Testis (tissue), 3 donors: ENCODE data around the gene LENG8. TPM values are rescaled to one million over a fixed set of nuclear protein-coding genes. Genes with fewer than 3 reads are reported as not detected.

ENCODE experiments used
- DNase-seq: peaks from one replicate; pipeline ENCODE4 v3.0.0-alpha.2; 2019
- H3K27ac ChIP-seq, 2 donors: fragments of 200-600 bp; sonication (generic); one replicate each; pipeline ENCODE4 v1.5.1; 2019
- H3K27me3 ChIP-seq: fragments of 200-600 bp; sonication (generic); one replicate; pipeline ENCODE4 v1.5.1; 2019
- H3K36me3 ChIP-seq: fragments of 200-600 bp; sonication (generic); one replicate; pipeline ENCODE4 v1.5.1; 2017; ENCODE audit warnings: low read depth; ENCODE audit errors: missing control alignments
- H3K4me1 ChIP-seq: fragments of 200-600 bp; sonication (generic); one replicate; pipeline ENCODE4 v1.5.1; 2019
- H3K4me3 ChIP-seq, 2 donors: fragments of 200-600 bp; sonication (generic); one replicate each; pipeline ENCODE4 v1.5.1; 2017 to 2019
- H3K9me3 ChIP-seq: fragments of 200-600 bp; sonication (generic); one replicate; pipeline ENCODE4 v1.5.1; 2017
- POLR2A ChIP-seq: fragments of 450-650 bp; IDR thresholded peaks from one replicate; pipeline ENCODE4 v1.6.1; 2017; ENCODE audit warnings: antibody characterized with exemption, mild to moderate bottlenecking, moderate library complexity
- WGBS, 2 donors: methylation state at CpG; one replicate each; pipeline ENCODE4 v1.1.5; 2018; 5-methylcytosine and 5-hydroxymethylcytosine counted together
- intact Hi-C: fragments of 100-400 bp; cut with DNase I; formaldehyde crosslinking; loops from one replicate; pipeline ENCODE4 v1.15.1; 2023; ENCODE audit warnings: low total_unique reads
- polyA plus RNA-seq: library from polyadenylated mRNA; stranded (reverse); fragments of 350-450 nt; fragmentation: Illumina TruSeq; extraction: RNeasy Lipid Tissue Mini Kit (QIAGEN cat#74804); gene quantifications from one replicate; pipeline ENCODE4 v1.2.3, GENCODE V29; 2014; ENCODE audit warnings: low read depth, low replicate concordance; ENCODE audit not compliant: insufficient read depth
- total RNA-seq, 2 donors: library from RNA; depleted of rRNA; stranded (reverse); fragments of >200 nt; gene quantifications; one replicate each; pipeline ENCODE4 v1.2.3, GENCODE V29; 2016
- TF ChIP-seq, protein P1 (sequence below), 3 experiments: fragments of 450-650 bp in 2 of 3; fragments of 200-600 bp in 1 of 3; sonication (generic) in 1 of 3; IDR thresholded peaks; one replicate each; pipeline ENCODE4 v1.5.1; 2016 to 2019; ENCODE audit warnings: antibody characterized with exemption in 3 of 3, mild to moderate bottlenecking in 2 of 3, moderate library complexity in 1 of 3

LENG8 gene
- total and polyA plus RNA-seq, 3 donors from 2014 or later = 167 to 507 (median 313) TPM

DNA sequence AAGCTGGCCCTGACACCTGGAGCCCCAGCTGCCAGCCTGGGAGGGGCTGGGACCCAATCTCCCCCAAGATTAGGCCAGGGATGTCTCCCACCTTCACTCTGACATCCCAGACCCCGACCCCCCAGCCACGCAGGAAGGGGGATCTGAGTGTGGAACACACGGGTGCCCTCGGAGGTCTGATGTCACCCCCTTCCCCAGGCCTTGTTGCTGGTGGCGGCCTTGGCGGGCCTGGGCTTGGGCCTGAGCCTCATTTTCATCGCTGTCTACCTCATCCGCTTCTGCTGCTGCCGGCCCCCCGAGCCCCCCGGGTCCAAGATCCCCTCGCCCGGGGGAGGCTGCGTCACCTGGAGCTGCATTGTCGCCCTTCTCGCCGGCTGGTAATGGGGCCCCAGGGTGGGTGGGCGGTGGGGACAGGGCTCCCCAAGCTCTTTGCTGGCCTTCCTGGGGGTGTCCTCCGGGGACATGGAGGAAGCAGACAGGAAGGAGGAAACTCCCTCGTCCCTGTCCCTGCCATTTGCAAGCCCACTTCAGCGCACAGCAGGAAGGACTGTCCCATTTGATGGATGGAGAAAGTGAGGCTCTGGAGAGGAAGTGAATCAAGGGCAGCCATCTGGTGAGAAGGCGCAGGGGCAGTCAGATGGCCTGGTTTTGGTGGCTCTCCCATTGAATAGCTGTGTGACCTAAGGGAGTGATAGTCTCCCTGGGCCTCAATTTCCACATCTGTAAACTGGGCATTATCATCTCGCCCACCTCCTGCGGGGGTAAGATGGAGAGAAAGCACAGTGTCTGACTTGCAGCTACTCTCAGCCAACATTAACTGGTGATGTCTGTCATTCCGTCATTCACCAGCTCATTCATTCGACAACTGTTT, 29.8 kb upstream of the LENG8 start:
- H3K9me3 ChIP-seq = no peaks in the 10 kb centered on the region
- peaks cover 25% of the 10 kb centered on the region for H3K4me1 ChIP-seq
- H3K27ac ChIP-seq = peak overlapping the region; percentile 61 to 69
- H3K27me3 ChIP-seq = no peaks in the 10 kb centered on the region
- no peak for TF ChIP-seq POLR2A
- TF ChIP-seq, protein P1, sequence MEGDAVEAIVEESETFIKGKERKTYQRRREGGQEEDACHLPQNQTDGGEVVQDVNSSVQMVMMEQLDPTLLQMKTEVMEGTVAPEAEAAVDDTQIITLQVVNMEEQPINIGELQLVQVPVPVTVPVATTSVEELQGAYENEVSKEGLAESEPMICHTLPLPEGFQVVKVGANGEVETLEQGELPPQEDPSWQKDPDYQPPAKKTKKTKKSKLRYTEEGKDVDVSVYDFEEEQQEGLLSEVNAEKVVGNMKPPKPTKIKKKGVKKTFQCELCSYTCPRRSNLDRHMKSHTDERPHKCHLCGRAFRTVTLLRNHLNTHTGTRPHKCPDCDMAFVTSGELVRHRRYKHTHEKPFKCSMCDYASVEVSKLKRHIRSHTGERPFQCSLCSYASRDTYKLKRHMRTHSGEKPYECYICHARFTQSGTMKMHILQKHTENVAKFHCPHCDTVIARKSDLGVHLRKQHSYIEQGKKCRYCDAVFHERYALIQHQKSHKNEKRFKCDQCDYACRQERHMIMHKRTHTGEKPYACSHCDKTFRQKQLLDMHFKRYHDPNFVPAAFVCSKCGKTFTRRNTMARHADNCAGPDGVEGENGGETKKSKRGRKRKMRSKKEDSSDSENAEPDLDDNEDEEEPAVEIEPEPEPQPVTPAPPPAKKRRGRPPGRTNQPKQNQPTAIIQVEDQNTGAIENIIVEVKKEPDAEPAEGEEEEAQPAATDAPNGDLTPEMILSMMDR (IDR thresholded peaks at IDR 0.05) = no peak
- H3K36me3 ChIP-seq = no peaks in the 10 kb centered on the region
- intact Hi-C loops = no loop called here
- 77 to 89% methylated on average over 7 to 26 of the region's 26 CpGs for WGBS, 2 donors
- no peak for DNase-seq
- H3K4me3 ChIP-seq = no peak overlapping the region

DNA sequence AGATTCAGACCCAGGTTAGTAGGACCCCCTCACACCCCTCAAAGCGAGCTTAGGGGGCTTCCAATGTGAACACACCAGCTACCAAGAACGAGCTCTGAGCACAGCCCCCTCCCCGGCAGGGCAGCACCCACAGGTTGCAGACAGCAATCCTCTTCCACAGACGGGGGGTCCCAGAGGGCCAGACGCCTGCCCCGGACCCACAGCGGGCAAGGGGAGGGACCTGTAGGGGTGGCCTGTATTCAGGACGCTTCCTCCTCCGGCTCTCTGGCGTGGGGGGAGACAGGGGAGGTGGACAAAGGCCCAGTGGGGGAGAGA, 29.0 kb upstream of the LENG8 start:
- Histone ChIP-seq H3K27me3 (no peaks in the 10 kb centered on the region), H3K36me3 (no peaks in the 10 kb centered on the region), H3K4me1 (peaks cover 25% of the 10 kb centered on the region), H3K27ac (peak overlapping the region; percentile 61 to 69), H3K9me3 (no peaks in the 10 kb centered on the region), H3K4me3 (no peak overlapping the region)
- no peak for DNase-seq
- WGBS, 2 donors = 37 to 52% methylated on average over 5 to 8 of the region's 10 CpGs
- TF ChIP-seq, protein P1 (IDR thresholded peaks at IDR 0.05) = no peak
- no peak for TF ChIP-seq POLR2A
- intact Hi-C loops = no loop called here

DNA sequence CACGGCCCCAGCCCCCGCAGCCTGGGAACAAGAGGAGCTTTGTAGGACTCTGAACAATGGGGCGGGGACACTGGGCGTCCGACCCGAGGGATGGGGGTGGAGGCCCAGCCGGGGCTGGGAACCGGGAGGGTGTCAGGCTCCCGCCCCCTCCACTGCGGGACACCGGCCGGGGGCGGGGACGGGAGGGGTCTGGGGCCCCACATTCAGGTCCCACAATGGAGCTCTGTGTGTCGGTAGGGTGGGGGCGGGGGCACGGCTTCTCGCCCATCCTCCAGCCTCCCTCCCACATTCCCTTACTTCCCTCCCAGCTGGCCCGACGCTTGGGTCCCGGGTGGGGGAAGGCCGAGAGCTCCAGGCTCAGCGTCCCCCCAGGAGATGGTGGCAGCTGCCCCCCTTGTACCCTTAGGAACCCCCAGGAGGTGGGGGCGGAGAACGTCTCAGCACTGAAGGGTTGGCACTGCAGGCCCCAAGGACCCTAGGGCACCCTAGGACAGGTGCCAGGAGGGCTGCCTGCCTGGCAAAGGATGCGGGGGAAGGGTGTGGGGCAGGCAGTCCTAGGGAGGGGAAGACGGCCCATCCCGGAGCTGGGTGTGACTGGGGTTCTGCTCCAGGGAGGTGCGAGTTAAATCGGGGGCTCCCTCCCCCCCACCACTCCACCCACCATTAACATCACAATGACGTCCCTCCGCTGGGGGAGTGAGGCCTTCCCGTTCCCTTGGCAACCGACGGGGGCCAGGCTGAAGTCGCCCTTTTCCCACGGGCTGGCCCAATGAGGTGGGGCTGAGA, 28.4 kb upstream of the LENG8 start:
- WGBS, 2 donors = 28 to 33% methylated on average over 15 to 37 of the region's 37 CpGs

DNA sequence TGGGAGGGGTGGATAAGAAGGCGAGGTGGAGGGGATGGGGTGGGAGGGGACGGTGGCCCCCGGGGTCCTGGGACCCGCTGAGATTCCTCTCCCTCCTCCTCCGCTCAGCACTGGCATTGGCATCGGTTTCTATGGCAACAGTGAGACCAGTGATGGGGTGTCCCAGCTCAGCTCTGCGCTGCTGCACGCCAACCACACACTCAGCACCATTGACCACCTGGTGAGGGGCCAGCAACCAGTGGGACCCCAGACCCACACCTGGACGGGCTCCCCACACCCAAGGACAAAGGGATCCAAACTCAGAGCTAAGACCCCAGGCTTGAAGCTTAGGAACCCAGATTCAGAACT, 27.9 kb upstream of the LENG8 start:
- H3K27ac ChIP-seq = peak overlapping the region; percentile 32 to 73
- H3K4me1 ChIP-seq = peaks cover 25% of the 10 kb centered on the region
- DNase-seq = no peak
- no peaks in the 10 kb centered on the region for H3K36me3 ChIP-seq
- TF ChIP-seq POLR2A = no peak
- TF ChIP-seq, protein P1 (IDR thresholded peaks at IDR 0.05) = no peak
- intact Hi-C loops = no loop called here
- 31 to 47% methylated on average over 6 to 9 of the region's 9 CpGs for WGBS, 2 donors
- no peaks in the 10 kb centered on the region for H3K27me3 ChIP-seq
- no peaks in the 10 kb centered on the region for H3K9me3 ChIP-seq
- no peak overlapping the region for H3K4me3 ChIP-seq

More for the DNA sequence above, 28.4 kb upstream of the LENG8 start:
- no peak overlapping the region for H3K4me3 ChIP-seq
- no peaks in the 10 kb centered on the region for H3K36me3 ChIP-seq
- no peak for TF ChIP-seq POLR2A
- TF ChIP-seq, protein P1 (IDR thresholded peaks at IDR 0.05) = no peak
- H3K27ac ChIP-seq = peak overlapping the region; percentile 32 to 73
- peak; percentile 94 for DNase-seq
- intact Hi-C loops = no loop called here
- no peaks in the 10 kb centered on the region for H3K27me3 ChIP-seq
- H3K9me3 ChIP-seq = no peaks in the 10 kb centered on the region
- H3K4me1 ChIP-seq = peaks cover 25% of the 10 kb centered on the region
